ENCODE data around the gene OVAAL.

GRCh38 chr1:180544050-180544449 is 14.7 kb upstream of the OVAAL start:
- no peak for TF ChIP-seq NFIC (IDR thresholded peaks at IDR 0.05)
- TF ChIP-seq EP300 (IDR thresholded peaks at IDR 0.05; ENCODE audit: borderline replicate concordance) = no peak
- no peak for TF ChIP-seq TAF1 (IDR thresholded peaks at IDR 0.05; ENCODE audit: low read depth)

Data from Ishikawa (cell line).